Heart left ventricle (tissue), 13 donors: ENCODE results near the gene USP2.

Experiments used
- CTCF ChIP-seq, 12 donors: fragments of 200-600 bp; sonication (generic) in 4 of 12; IDR thresholded peaks; one replicate each; pipeline versions ENCODE4 v1.5.0 to v1.8.0; 2018 to 2022; ENCODE audit warnings: antibody characterized with exemption in 12 of 12, mild to moderate bottlenecking in 5 of 12
- POLR2A ChIP-seq, 2 donors: fragments of 450-650 bp; IDR thresholded peaks; one replicate each; pipeline ENCODE4 v1.6.1; 2017; ENCODE audit warnings: antibody characterized with exemption in 2 of 2, mild to moderate bottlenecking in 2 of 2, moderate library complexity in 2 of 2
- donor health status: ischemic (EF 13 %, LVEDD 7.1; RV severe dilation, severe dysfunction).
- donor health status: DM: no; HTN: yes; CAD: no.
- donor health status: DM: no; HTN: no; CAD: no.
- donor health status: ischemic (EF 25% LVEDD 6.9; RV normal size, moderate dysfunction).
- donor health status: ischemic (EF 25% LVEDD 5.7; RV mildly dilated, moderate dysfunction).
- donor health status: ischemic (EF 35%, LVEDD 5.7; RV mildly dilated, moderate dysfunction).
- donor health status: nonischemic (EF 11% LVEDD 7.7; RV severe dilation, severe dysfunction).
- donor health status: DM: yes; HTN: yes; CAD: no.
- donor health status: PGD.
- donor health status: ischemic (EF 29% LVEDD 5.4; RV normal size, mild dysfunction).
- donor health status: nonischemic (EF 23%, LVEDD 6.1; RV moderate dilation, normal function).

GRCh38 chr11:119355091-119355843, 26.2 kb downstream of the USP2 start:
- TF ChIP-seq POLR2A (IDR thresholded peaks at IDR 0.05): no peak
- TF ChIP-seq CTCF (IDR thresholded peaks at IDR 0.05): no peak
